ENCODE data around the gene MFSD1.

DNA sequence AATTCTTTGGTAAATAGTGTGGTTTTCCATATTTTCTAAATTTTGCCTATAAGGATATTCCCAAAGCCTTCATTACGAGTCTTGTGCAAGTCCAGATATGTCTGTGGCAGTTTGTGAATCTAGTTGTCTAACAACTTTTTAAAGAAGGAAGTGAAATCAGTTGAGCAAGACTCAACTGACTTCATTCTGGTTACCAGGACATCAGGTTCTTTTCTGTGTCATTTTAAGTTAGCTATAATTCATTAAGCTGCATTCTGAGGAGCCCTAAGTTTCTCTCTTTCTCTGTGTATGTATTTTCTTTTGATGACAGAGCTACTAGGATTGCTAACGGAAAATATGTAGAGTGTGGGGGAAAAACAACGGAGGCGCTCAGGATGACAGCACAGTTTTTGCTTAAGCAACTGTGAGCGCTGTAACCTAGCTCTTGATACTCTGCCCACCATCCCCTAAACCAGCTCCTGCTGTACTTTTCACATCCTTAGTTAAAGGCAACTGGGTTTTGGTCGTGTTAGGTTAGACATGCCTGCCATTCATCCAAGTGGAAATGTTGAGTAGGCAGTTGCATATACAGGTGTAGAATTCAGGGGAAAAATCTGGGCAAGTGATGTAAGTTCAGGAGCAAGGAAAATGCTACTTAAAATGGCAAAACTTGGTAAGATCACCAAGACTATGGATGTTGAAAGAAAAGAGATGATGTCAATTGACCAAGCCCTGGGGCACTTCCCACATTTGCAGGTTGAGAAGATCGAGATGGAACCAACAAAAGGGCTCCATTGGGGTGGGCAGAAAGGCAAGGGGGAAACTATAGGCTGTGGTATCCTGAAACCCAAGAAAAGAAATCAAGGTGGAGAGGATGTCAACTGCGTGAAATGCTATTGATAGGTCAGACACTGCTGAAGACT, 9.2 kb downstream of the MFSD1 start:
- TF ChIP-seq NR2C1 (IDR thresholded peaks at IDR 0.05): no peak
- no peak for TF ChIP-seq NR2C1 (tag; IDR thresholded peaks at IDR 0.05)
- TF ChIP-seq, protein P1, sequence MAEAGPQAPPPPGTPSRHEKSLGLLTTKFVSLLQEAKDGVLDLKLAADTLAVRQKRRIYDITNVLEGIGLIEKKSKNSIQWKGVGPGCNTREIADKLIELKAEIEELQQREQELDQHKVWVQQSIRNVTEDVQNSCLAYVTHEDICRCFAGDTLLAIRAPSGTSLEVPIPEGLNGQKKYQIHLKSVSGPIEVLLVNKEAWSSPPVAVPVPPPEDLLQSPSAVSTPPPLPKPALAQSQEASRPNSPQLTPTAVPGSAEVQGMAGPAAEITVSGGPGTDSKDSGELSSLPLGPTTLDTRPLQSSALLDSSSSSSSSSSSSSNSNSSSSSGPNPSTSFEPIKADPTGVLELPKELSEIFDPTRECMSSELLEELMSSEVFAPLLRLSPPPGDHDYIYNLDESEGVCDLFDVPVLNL (CRISPR knock-in tag; IDR thresholded peaks at IDR 0.05; ENCODE audit: low read depth): no peak
- no peak for TF ChIP-seq POLR2A (conservative IDR thresholded peaks at IDR 0.05)
- TF ChIP-seq, protein P2, sequence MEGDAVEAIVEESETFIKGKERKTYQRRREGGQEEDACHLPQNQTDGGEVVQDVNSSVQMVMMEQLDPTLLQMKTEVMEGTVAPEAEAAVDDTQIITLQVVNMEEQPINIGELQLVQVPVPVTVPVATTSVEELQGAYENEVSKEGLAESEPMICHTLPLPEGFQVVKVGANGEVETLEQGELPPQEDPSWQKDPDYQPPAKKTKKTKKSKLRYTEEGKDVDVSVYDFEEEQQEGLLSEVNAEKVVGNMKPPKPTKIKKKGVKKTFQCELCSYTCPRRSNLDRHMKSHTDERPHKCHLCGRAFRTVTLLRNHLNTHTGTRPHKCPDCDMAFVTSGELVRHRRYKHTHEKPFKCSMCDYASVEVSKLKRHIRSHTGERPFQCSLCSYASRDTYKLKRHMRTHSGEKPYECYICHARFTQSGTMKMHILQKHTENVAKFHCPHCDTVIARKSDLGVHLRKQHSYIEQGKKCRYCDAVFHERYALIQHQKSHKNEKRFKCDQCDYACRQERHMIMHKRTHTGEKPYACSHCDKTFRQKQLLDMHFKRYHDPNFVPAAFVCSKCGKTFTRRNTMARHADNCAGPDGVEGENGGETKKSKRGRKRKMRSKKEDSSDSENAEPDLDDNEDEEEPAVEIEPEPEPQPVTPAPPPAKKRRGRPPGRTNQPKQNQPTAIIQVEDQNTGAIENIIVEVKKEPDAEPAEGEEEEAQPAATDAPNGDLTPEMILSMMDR (IDR thresholded peaks at IDR 0.05 in 2 of 3, conservative IDR thresholded peaks at IDR 0.05 in 1 of 3; ENCODE audit: insufficient read depth in 2 of 3, low read depth in 1 of 3, low read length in 3 of 3): no peak
- no peak for TF ChIP-seq YY1 (IDR thresholded peaks at IDR 0.05; ENCODE audit: borderline replicate concordance in 1 of 3, control insufficient read depth in 1 of 3, extremely low read depth in 1 of 3, insufficient read depth in 3 of 3, insufficient read length in 1 of 3, insufficient replicate concordance in 2 of 3, low read depth in 1 of 3, low read length in 2 of 3)
- TF ChIP-seq MAX (CRISPR knock-in tag; IDR thresholded peaks at IDR 0.05): no peak
- TF ChIP-seq MYC (IDR thresholded peaks at IDR 0.05; ENCODE audit: low read depth, low read length): no peak
- TF ChIP-seq MYC (CRISPR knock-in tag; IDR thresholded peaks at IDR 0.05; ENCODE audit: borderline replicate concordance, low read depth): no peak

Data from K562 (cell line).